GM21825 (cell line): Measurements from ENCODE around the gene FAU.
"Not testable (repeated sequence)": the region's sequence is repeated elsewhere in the genome, so short reads cannot be mapped to it uniquely, and the experiment has no call there.

Experiments
- ATAC-seq: cut with Tn5 transposase; IDR thresholded peaks from one replicate; pipeline ENCODE4 v1.9.1; 2021; ENCODE audit warnings: mild to moderate bottlenecking, moderate library complexity; ENCODE audit not compliant: unreplicated experiment

Gene FAU

DNA sequence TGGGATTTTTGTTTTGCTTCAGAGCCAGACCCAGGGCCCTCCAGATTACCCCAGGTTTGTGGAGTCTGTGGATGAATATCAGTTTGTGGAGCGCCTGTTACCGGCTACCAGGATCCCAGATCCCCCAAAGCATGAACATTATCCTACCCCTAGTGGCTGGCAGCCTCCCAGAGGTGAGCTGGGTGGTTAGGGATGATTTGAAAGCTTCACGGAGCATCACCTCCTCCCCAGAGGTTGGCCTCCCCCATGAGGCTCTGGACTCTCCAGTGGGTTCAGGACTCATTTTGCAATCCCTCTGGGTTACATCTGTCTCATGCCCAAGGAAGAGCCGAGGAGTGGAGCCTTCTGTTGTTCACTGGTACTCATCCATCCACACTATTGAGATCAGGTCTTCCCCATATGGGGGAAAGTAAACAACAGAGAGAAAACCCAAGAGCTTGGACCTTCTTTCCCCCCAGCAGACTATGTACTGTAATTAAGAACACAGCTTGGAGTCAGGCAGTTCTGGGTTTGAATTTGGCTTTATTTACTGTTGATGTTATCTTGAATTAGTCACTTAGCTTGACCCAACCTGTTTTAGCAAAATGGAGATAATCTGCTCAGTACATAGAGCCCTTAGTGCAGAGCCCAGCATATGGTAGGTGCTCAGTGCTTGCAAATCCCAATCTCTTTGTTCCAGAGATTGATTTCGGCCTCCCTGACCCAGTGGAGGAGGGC, 2.7 kb upstream of the FAU start:
- ATAC-seq, result no peak

DNA sequence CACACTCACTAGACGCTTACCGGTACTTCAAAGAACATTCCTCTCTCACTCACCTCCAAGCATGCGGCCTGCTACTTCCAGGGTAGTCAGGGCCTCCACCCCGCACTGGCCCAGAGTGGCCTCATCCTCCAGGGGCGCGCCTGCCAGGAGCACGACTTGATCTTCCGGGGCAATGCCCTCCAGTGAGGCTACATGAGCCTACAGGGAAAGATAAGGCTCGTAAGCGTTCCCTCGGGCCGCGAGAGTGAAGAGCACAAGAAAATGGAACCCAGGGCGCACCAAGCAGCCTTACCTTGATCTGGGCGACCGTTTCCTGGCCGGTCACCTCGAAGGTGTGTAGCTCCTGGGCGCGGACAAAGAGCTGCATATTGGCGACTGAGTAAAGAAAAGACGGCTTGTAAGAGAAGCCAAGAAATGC, 478 bp downstream of the FAU start:
- ATAC-seq, result no peak

DNA sequence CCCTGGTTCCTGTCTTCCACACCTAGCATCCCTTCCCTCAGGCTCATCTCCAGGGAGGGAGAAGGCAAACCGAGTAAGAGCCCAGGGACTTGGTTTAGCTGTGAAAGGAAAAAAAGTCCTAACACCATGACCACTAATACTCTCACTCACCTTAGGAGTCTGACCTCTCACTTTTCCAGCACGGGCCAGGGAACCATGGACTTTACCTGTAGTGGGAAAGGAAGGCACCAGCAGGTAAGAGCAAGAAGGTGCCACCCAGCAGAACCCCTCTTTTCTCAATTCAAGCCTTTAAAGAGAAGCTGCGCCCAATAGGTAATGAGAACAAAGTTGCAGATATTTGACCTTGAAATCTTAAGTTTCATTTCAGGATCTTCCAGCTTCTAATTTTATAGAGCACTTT, 1.1 kb downstream of the FAU start:
- ATAC-seq, result no peak

DNA sequence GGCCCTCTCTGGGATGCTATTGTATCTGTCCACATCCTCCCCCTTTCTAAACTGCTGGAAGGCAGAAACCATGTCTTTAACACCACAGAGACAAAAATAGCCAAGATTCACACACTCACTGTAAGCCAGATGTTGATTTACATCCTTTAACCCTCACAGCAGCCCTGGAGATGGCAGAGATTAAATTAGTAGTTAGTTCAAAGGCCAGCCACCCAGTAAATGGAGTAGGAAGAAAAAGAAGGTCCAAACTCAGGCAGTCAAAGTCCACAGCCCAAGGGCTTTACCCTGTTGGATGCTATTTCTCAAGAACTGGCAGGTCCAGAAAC, 2.3 kb downstream of the FAU start:
- ATAC-seq, result no peak

DNA sequence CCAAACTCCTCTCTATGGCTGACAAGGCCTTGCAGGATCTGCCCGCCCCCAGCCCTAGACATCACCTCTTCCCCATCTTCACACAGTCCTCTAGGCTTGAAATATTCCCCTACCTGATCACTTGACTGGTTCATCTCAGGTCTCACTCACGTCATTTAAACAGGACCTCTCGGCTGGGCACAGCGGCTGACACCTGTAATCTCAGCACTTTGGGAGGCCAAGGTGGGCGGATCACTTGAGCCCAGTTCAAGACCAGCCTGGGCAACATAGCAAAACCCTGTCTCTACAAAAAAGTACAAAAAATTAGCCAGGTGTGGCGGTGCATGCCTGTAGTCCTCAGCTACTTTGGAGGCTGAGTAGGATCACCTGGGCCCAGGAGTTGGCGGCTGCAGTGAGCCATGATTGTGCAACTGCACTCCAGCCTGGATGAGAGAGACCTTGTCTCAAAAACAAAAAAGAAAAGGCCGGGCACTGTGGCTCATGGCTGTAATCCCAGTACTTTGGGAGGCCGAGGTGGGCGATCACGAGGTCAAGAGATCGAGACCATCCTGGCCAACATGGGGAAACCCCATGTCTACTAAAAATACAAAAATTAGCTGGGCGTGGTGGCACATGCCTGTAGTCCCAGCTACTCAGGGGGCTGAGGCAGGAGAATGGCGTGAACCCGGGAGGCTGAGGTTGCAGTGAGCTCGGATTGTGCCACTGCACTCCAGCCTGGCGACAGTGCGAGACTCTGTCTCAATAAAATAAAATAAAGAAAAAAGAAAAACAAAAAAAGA, 2.9 kb downstream of the FAU start:
- ATAC-seq, result not testable (repeated sequence)

- no peak for ATAC-seq
These were observed 3.7 kb downstream of the FAU start for GRCh38 chr11:65118097-65118837.

DNA sequence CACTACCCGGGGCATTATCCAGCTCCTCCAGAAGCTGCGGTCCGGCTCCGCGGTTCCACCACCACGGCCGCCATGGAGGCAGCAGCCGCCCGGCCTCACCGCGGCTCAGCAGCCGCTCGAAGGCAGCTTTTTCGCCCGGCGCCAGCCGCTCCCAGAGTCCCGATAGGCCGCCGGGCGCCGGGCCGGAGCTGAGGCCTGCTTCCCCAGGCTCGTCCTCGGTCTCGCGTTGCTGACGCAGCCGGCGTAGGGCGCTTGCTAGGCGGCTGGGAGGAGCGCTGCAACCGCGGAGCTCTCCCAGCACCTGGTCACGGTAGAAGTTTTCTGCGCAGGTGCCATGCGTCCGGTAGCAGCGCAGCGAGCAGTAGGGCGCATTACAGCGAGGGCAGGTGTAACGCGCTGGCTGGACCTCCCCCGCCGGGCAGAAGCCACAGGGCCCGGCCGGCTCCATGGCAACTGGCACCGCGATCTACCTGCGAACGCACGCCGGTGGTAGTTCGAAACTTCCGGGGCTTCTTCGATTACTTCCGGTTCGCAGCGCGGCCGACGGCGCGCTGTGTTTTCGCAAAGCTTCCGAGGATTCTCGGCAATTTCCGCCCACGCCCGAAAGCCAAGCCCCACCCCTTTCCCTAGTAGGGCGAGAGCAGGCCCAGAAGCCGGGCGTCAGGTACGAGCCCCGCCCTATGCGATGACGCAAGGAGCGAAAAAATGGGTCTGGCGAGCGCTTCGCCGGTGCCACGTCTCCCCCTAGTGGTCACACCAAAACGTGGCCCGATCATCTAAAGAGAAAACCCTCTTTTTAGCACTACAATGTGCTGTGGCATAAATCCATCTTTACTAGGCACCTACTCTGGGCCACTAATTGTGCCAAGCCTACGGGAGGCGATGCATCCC, 4.5 kb downstream of the FAU start, which contains the start of gene ZNHIT2:
Gene ZNHIT2 (minus strand): TSS at position 496 of the 891 bp plus-strand sequence. CDS start 48 bp downstream, at position 448.
- ATAC-seq, result peak; percentile 49

DNA sequence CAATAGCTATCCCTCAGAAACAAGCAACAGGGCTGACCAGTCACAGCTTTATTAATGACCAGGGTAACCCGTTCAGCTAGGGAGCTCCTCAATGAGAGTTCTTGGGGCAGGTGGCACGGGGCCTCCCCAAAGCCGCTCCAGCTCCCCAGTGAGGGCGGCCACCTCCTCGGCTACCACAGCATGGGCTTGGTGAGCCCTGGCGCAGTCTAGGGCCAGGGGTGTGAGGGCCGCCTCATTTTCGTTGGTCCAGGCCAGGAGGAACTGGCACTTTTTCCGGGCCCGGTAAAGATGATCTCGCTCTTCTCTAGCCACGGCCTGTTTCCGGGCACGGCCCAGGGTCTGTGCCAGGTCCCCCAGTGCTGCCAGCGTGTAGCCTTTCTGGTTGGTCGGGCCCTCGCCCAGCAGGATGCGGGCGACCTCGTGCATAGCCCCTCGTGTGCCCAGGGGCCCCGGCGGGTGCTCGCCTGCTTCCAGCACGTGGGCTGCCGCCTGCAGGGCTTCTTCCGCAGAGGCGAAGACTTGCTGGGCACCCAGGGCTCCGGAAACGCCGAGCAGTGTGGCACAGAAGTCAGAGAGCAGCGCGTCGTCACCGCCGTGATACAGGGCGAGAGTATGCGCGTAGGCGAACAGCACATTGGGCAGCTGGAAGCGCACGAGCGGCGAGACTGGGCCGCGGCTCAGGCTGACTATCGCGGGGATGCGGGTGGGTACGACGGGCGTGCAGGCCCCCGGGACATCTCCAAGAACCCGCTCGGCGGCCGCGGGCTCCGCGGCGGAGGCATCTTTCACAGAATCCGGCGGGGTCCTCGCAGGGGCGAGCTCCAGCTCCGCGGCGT, 5.3 kb downstream of the FAU start:
- no peak for ATAC-seq

DNA sequence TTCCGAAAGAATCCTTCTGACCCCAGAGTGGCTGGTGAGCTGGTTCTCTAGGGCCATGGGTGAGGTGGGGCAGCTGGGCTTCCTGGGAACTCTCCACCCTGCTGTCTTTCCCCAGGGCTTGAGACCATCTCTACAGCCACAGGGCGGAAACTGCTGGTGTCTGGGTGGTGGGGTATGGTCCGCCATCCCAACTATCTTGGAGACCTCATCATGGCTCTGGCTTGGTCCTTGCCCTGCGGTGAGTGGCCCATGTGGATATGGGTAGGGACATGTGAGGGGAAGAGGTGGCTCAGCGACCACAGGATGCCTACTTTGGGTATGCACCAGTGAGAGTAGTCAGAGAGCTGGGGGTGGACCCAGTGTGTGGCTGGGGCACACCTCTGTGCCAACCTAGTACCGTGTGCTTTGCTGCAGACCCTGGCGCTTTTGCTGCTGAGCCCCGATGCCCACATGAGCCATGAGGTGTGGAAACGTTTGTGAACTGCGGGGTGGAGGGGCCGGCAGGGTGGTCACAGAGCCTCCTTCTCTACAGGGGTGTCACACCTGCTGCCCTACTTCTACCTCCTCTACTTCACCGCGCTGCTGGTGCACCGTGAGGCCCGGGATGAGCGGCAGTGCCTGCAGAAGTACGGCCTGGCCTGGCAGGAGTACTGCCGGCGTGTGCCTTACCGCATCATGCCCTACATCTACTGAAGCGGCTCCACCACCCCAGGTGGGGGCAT, 6.4 kb downstream of the FAU start:
- no peak for ATAC-seq

GRCh38 chr11:65114538-65115171, 7.3 kb downstream of the FAU start:
- ATAC-seq, result no peak

DNA sequence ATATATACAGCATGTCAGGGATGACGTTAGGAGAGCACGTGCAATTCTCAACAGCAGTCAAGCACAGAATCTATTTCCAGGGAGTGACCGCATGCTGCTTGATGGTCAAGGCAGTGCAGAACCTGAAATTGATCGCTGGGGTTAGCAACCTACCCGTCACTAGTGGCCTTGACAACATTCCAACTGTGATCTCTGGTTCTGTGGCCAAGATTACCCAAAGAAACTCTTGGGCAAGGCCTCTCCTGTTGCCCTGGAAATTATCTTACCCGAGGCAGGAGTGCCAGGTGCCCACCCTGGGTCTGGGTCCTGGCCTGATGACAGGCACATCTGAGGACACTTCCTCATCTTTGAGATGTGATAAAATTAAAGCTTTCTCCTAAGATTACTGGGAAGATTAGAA, 8.1 kb downstream of the FAU start:
- no peak for ATAC-seq

GRCh38 chr11:65113361-65113756, 8.6 kb downstream of the FAU start:
- no peak for ATAC-seq

DNA sequence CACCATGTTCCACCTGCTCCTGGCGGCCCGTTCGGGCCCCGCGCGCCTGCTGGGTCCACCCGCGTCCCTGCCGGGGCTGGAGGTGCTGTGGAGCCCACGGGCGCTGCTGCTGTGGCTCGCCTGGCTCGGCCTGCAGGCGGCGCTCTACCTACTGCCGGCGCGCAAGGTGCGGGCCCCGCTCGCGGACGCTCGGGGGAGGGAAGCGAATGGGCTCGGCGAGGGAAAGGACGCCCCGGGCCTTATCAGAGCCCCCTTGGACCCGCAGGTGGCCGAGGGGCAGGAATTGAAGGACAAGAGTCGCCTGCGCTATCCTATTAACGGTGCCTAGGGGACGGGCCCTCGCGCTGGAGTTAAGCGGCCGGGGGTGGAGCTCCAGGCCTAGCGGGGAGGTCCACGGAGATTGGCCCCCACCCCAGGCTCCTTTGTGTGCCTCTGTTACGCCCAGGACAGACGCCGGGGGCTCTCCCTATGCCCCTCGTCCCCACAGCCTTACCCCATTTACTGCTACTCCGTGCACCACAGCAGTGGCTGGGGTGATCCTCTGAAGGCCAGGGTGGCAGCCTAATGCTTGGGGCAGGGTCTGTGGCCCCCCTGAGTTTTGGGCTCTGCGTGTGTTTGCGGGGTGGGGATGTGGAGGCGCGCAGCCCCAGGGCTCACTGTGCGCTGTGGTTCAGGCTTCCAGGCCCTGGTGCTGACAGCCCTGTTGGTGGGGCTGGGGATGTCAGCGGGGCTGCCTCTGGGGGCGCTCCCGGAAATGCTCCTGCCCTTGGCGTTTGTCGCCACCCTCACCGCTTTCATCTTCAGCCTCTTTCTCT, 9.2 kb downstream of the FAU start:
- peak; percentile 29 for ATAC-seq

DNA sequence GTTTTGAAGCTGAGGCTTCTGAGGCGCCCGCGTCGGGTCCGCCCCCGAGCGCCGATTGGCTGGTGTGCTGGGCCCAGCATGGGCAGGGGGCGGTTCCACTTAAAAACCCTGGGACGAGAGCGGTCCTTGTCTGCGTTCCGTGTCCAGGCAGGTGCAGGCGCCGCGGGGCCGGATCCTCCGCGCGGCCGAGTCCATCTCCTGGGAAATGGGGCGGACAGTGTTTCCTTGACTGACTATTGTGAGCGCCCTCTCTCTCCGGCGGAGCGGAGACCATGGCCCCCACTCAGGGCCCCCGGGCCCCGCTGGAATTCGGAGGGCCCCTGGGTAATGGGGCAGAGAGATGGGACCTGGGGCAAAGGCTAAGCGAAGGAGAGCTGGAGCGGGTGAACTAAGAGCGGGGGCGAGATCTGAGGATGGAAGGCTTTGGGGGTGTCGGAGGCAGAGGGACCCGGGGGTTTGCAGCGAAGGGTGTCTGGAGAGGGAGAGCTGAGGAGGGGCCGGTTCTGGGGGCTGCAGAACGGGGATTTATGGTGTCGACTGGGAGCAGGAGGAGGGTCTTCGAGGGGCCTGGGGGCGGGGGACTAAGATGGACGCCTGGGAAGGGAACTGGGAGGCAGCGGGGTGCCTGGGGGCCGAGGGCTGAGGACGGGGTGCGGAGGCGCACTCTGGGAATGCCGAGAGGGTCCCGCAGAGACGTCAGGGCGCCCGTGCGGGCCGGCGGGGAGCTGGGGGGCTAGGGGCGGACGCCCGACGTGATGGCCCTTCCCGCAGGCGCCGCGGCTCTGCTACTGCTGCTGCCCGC, 10.0 kb downstream of the FAU start, which contains the start of gene TM7SF2:
Gene TM7SF2 (plus strand): TSS at position 129 of the 802 bp plus-strand sequence. CDS start 144 bp downstream, at position 273.
- ATAC-seq, result no peak

DNA sequence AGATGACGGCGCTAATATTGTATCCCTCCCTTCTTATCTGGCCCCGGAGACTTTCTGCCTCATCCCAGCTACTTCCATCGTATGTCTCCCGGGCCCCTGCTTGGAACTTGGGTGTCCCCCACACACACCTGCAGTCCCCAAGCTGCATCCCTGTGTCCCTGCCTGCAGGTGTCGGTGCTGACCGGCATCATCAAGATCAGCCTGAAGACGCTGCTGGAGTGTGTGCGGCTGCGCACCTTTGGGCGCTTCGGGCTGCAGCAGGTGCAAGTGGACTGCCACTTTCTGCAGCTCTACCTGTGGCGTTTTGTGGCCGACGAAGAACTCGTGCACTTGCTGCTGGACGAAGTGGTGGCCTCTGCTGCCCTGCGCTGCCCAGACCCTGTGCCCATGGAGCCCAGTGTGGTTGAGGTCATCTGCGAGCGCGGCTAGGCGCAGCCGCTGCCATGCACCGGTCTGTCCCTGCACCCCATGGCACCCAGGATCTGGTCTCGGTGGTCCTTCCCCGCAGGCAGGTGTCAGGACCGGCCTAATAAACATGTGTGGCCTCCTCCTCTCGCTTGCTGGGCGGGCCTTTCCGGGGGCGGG, 10.7 kb downstream of the FAU start:
- no peak for ATAC-seq

- peak; percentile 31 for ATAC-seq
These were observed 11.5 kb downstream of the FAU start for GRCh38 chr11:65110354-65110861.
